ENCODE measurements around the gene MPZL2.

Gene MPZL2

DNA sequence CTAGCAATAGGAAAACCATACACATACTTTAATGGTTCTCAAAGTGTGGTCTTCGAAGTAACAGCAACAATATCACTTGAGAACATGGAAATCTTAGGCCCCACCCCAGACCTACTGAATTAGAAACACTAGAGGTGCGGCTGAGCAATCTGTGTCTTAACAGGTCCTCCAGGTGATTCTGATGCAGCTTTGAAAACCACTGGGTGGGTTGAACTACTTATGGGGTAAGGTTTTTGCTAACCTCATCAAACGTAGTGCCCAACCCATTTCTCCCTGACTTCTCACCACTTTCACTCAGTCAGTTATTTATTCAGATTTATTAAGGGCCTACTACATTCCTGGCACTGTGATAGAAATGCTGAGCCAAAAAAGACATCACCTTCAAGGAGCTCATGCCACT is 3.7 kb downstream of the MPZL2 start:
- DNase-seq, result no peak
- Histone ChIP-seq H3K36me3 (ENCODE audit: control insufficient read depth in 4 of 4, insufficient read depth in 4 of 4, low read length in 3 of 4) (no peaks in the 10 kb centered on the region), H3K4me1 (ENCODE audit: control extremely low read depth in 1 of 4, control insufficient read depth in 4 of 4, insufficient read depth in 4 of 4, low read length in 3 of 4) (peaks cover 5 to 19% (median 14%) of the 10 kb centered on the region in 4 experiments), H3K27me3 (replicated peaks in 2 of 5; ENCODE audit: control insufficient read depth in 4 of 5, insufficient read depth in 5 of 5, low read length in 4 of 5) (no peaks in the 10 kb centered on the region), H3K27ac (ENCODE audit: insufficient read depth in 1 of 2, low read depth in 1 of 2, low read length in 2 of 2, poor library complexity in 1 of 2, severe bottlenecking in 2 of 2) (no peak overlapping the region), H3K9me3 (ENCODE audit: control extremely low read depth in 1 of 5, control insufficient read depth in 4 of 5, insufficient read depth in 2 of 5, low read depth in 1 of 5, low read length in 4 of 5) (peaks cover 0 to 2% (median 0%) of the 10 kb centered on the region in 5 experiments), H3K4me3 (ENCODE audit: control insufficient read depth in 1 of 7, extremely low read depth in 1 of 7, insufficient read depth in 4 of 7, low read depth in 2 of 7, low read length in 6 of 7) (no peak overlapping the region)
- WGBS (ENCODE audit: insufficient coverage), result 100% methylated on average over 2 of the region's 3 CpGs
- CTCF ChIA-PET, result interaction anchor here (1.1 to 2.4 kb wide), 6 partner anchors 9 to 79 kb away, joined by 3 to 11 read pairs (median 3); no protein-coding TSS in a partner anchor
- POLR2A ChIA-PET, result no interaction called here

DNA sequence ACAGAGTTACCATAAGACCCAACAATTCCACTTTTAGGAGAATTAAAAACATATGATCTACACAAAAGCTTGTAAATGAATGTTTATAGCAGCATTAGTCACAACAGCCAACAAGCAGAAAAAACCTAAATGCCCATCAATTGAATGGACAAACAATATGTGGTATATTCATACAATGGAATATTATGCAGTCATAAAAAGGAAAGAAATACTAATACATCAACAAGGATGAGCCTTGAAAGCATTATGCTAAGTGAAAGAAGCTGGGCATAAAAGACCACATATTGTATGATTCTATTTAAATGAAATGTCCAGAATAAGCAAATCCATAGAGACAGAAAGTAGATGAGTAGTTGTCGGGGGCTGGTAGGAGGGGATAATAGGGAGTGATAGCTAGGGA is 5.0 kb downstream of the MPZL2 start:
- WGBS (ENCODE audit: insufficient coverage), result 100% methylated on average over 1 of the region's 1 CpG
- Histone ChIP-seq H3K4me3 (ENCODE audit: control insufficient read depth in 1 of 7, extremely low read depth in 1 of 7, insufficient read depth in 4 of 7, low read depth in 2 of 7, low read length in 6 of 7) (no peak overlapping the region), H3K36me3 (ENCODE audit: control insufficient read depth in 4 of 4, insufficient read depth in 4 of 4, low read length in 3 of 4) (peaks cover 0 to 3% (median 0%) of the 10 kb centered on the region in 4 experiments), H3K27me3 (replicated peaks in 2 of 5; ENCODE audit: control insufficient read depth in 4 of 5, insufficient read depth in 5 of 5, low read length in 4 of 5) (no peaks in the 10 kb centered on the region), H3K27ac (ENCODE audit: insufficient read depth in 1 of 2, low read depth in 1 of 2, low read length in 2 of 2, poor library complexity in 1 of 2, severe bottlenecking in 2 of 2) (no peak overlapping the region), H3K4me1 (ENCODE audit: control extremely low read depth in 1 of 4, control insufficient read depth in 4 of 4, insufficient read depth in 4 of 4, low read length in 3 of 4) (peaks cover 5 to 14% (median 12%) of the 10 kb centered on the region in 4 experiments), H3K9me3 (ENCODE audit: control extremely low read depth in 1 of 5, control insufficient read depth in 4 of 5, insufficient read depth in 2 of 5, low read depth in 1 of 5, low read length in 4 of 5) (peaks cover 0 to 2% (median 0%) of the 10 kb centered on the region in 5 experiments)
- CTCF ChIA-PET, result interaction anchor here (0.9 to 2.4 kb wide), 7 partner anchors 13 to 60 kb away, joined by 3 to 11 read pairs (median 3); no protein-coding TSS in a partner anchor
- DNase-seq, result no peak
- POLR2A ChIA-PET, result interaction anchor here (0.6 kb wide), 1 partner anchor 81 kb away, joined by 3 read pairs; no protein-coding TSS in a partner anchor

DNA sequence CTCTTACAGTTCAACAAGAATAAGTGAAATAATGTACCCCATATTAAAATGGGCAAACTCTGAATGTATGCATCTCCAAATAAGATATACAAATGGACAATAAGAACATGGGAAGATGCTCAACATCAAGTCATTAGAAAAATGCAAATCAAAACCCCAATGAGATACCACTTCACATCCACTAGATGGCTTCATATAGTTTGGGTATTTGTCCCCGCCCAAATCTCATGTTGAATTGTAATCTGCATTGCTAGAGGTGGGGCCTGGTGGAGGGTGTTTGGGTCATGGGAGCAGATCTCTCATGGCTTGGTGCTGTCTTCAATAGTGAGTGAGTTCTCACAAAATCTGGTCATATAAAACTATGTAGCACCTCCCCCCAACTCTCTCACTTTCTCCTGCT is 5.7 kb downstream of the MPZL2 start:
- no CpG with 5 or more reads among the region's 1 CpG for WGBS (ENCODE audit: insufficient coverage)
- POLR2A ChIA-PET, result no interaction called here
- peak in 1 of 3 donors; percentile 42 for DNase-seq
- Histone ChIP-seq H3K4me3 (ENCODE audit: control insufficient read depth in 1 of 7, extremely low read depth in 1 of 7, insufficient read depth in 4 of 7, low read depth in 2 of 7, low read length in 6 of 7) (no peak overlapping the region), H3K27ac (ENCODE audit: insufficient read depth in 1 of 2, low read depth in 1 of 2, low read length in 2 of 2, poor library complexity in 1 of 2, severe bottlenecking in 2 of 2) (no peak overlapping the region), H3K36me3 (ENCODE audit: control insufficient read depth in 4 of 4, insufficient read depth in 4 of 4, low read length in 3 of 4) (peaks cover 0 to 3% (median 0%) of the 10 kb centered on the region in 4 experiments), H3K9me3 (ENCODE audit: control extremely low read depth in 1 of 5, control insufficient read depth in 4 of 5, insufficient read depth in 2 of 5, low read depth in 1 of 5, low read length in 4 of 5) (peaks cover 0 to 2% (median 0%) of the 10 kb centered on the region in 5 experiments), H3K27me3 (replicated peaks in 2 of 5; ENCODE audit: control insufficient read depth in 4 of 5, insufficient read depth in 5 of 5, low read length in 4 of 5) (no peaks in the 10 kb centered on the region), H3K4me1 (ENCODE audit: control extremely low read depth in 1 of 4, control insufficient read depth in 4 of 4, insufficient read depth in 4 of 4, low read length in 3 of 4) (peaks cover 3 to 7% (median 5%) of the 10 kb centered on the region in 4 experiments)
- CTCF ChIA-PET, result interaction anchor here (1.1 kb wide), 1 partner anchor 37 kb away, joined by 3 read pairs; no protein-coding TSS in a partner anchor

DNA sequence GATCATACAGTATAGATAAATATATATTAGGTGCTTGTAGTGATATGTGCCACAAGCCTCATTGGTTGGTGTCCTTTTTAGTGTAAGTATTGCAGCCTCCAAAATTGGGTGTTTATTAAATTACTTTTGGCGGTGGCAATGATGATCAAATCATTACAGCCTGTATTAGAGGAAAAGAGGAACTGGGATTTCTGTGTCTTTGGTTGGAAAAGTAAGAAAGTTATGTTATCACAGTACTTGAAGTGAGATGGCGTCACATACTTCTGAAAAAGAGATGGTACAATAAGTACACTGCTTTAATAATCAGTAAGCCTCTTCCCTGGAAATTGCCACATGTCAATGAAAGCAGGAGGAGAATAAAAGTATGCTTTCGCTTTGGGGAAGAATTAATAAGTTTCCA is 11.4 kb downstream of the MPZL2 start:
- peaks cover 0 to 3% (median 0%) of the 10 kb centered on the region in 4 experiments for H3K36me3 ChIP-seq (ENCODE audit: control insufficient read depth in 4 of 4, insufficient read depth in 4 of 4, low read length in 3 of 4)
- no peaks in the 10 kb centered on the region for H3K9me3 ChIP-seq (ENCODE audit: control extremely low read depth in 1 of 5, control insufficient read depth in 4 of 5, insufficient read depth in 2 of 5, low read depth in 1 of 5, low read length in 4 of 5)
- ChIA-PET CTCF (interaction anchor here (1.3 to 2.6 kb wide), 4 partner anchors 11 to 54 kb away, joined by 4 to 12 read pairs (median 8); partner anchors contain the start of genes JAML and MPZL2), POLR2A (interaction anchor here (0.7 to 1.3 kb wide), 3 partner anchors 12 to 54 kb away, joined by 3 to 7 read pairs (median 3); no protein-coding TSS in a partner anchor)
- H3K4me3 ChIP-seq (ENCODE audit: control insufficient read depth in 1 of 7, extremely low read depth in 1 of 7, insufficient read depth in 4 of 7, low read depth in 2 of 7, low read length in 6 of 7), result peak overlapping the region in 5 of 7 experiments; percentile 77 to 99 (median 98)
- H3K4me1 ChIP-seq (ENCODE audit: control extremely low read depth in 1 of 4, control insufficient read depth in 4 of 4, insufficient read depth in 4 of 4, low read length in 3 of 4), result peaks cover 2 to 19% (median 10%) of the 10 kb centered on the region in 4 experiments
- H3K27me3 ChIP-seq (replicated peaks in 2 of 5; ENCODE audit: control insufficient read depth in 4 of 5, insufficient read depth in 5 of 5, low read length in 4 of 5), result no peaks in the 10 kb centered on the region
- no peak for DNase-seq
- H3K27ac ChIP-seq (ENCODE audit: insufficient read depth in 1 of 2, low read depth in 1 of 2, low read length in 2 of 2, poor library complexity in 1 of 2, severe bottlenecking in 2 of 2), result peak overlapping the region; percentile 97
- WGBS (ENCODE audit: insufficient coverage), result 100% methylated on average over 1 of the region's 3 CpGs

DNA sequence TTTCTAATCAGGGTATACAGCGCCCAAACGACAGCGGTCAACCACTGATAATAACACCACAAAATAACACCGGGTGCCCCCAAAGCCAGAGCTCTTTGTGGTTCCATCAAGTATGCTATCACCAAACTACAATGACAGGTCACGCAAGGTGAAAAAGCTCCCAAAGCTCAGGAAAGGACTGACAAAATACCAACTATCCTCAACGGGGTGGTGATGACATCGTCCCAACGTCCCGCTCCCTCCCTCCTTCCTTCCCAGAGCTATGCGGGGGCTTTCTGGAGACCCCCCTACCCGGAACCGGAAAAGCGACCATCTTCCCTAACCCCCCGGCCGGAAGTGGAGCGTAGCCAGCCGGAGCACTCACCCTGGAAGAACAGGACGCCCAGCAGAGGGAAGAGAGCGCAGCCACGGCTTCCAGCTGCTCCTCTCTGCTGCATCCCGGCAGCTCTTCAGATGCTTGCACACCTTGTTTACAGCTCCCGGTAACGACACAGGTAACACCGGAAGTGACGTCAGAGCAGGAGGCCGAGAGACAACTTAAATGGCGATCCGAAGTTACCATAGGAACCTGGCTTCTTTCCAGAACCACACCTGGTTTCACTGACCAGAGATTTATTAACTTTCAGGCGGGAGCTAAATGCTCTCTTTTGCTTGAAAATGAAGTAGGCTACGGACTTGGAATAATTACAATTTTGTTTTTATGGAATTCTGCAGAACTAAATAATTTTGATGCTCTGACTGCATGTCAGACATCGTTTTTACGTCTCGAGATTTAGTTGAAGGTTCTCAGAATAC is 12.0 kb downstream of the MPZL2 start, which contains the start of gene MPZL3:
MPZL3 (minus strand) TSS at position 508 of the 795 bp plus-strand sequence; CDS start at position 437, 71 bp downstream.
- WGBS (ENCODE audit: insufficient coverage), result 0% methylated on average over 24 of the region's 33 CpGs
- peak within 1 kb of the TSS; percentile 97 for H3K27ac ChIP-seq (ENCODE audit: insufficient read depth in 1 of 2, low read depth in 1 of 2, low read length in 2 of 2, poor library complexity in 1 of 2, severe bottlenecking in 2 of 2)
- H3K27me3 ChIP-seq (replicated peaks in 2 of 5; ENCODE audit: control insufficient read depth in 4 of 5, insufficient read depth in 5 of 5, low read length in 4 of 5), result no peaks in the 10 kb centered on the region

DNA sequence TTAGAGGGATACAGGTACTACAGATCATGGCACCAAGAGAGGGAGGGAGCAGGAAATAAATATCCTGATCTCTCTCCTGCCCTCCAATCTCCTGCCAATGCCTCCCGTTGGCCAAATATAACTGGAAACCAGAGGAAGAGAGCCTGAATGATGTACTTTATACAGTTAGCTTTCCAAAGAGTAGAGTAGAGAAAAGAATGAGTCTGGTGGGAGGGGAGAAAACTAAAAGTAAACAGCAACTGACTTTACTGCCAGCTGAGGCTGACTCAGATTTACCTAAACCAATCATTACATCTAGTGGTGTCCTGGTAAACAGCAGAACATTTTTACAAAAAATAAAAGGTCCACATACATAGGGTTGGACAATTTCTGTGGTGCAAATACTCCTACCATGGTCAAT is 17.1 kb downstream of the MPZL2 start:
- DNase-seq, result peak in 1 of 3 donors; percentile 33
- Histone ChIP-seq H3K9me3 (ENCODE audit: control extremely low read depth in 1 of 5, control insufficient read depth in 4 of 5, insufficient read depth in 2 of 5, low read depth in 1 of 5, low read length in 4 of 5) (no peaks in the 10 kb centered on the region), H3K27ac (ENCODE audit: insufficient read depth in 1 of 2, low read depth in 1 of 2, low read length in 2 of 2, poor library complexity in 1 of 2, severe bottlenecking in 2 of 2) (no peak overlapping the region), H3K36me3 (ENCODE audit: control insufficient read depth in 4 of 4, insufficient read depth in 4 of 4, low read length in 3 of 4) (no peaks in the 10 kb centered on the region), H3K27me3 (replicated peaks in 2 of 5; ENCODE audit: control insufficient read depth in 4 of 5, insufficient read depth in 5 of 5, low read length in 4 of 5) (no peaks in the 10 kb centered on the region), H3K4me3 (ENCODE audit: control insufficient read depth in 1 of 7, extremely low read depth in 1 of 7, insufficient read depth in 4 of 7, low read depth in 2 of 7, low read length in 6 of 7) (no peak overlapping the region), H3K4me1 (ENCODE audit: control extremely low read depth in 1 of 4, control insufficient read depth in 4 of 4, insufficient read depth in 4 of 4, low read length in 3 of 4) (peaks cover 11 to 27% (median 17%) of the 10 kb centered on the region in 4 experiments)
- WGBS (ENCODE audit: insufficient coverage), result no CpG with 5 or more reads among the region's 1 CpG
- ChIA-PET CTCF (interaction anchor here (0.9 to 3.3 kb wide), 4 partner anchors 10 to 49 kb away, joined by 3 to 18 read pairs (median 4); no protein-coding TSS in a partner anchor), POLR2A (no interaction called here)

More for the DNA sequence above, 12.0 kb downstream of the MPZL2 start, which contains the start of gene MPZL3:
- peak; percentile 86 to 92 (median 91) for DNase-seq
- H3K4me1 ChIP-seq (ENCODE audit: control extremely low read depth in 1 of 4, control insufficient read depth in 4 of 4, insufficient read depth in 4 of 4, low read length in 3 of 4), result peaks cover 2 to 19% (median 11%) of the 10 kb centered on the region in 4 experiments
- CTCF ChIA-PET, result interaction anchor here (0.7 to 2.6 kb wide), 10 partner anchors 8 to 53 kb away, joined by 3 to 12 read pairs (median 4); partner anchors contain the start of genes JAML and MPZL2
- H3K36me3 ChIP-seq (ENCODE audit: control insufficient read depth in 4 of 4, insufficient read depth in 4 of 4, low read length in 3 of 4), result peaks cover 0 to 3% (median 0%) of the 10 kb centered on the region in 4 experiments
- POLR2A ChIA-PET, result interaction anchor here (0.6 to 1.3 kb wide), 6 partner anchors 11 to 361 kb away, joined by 3 to 7 read pairs (median 3); no protein-coding TSS in a partner anchor
- H3K4me3 ChIP-seq (ENCODE audit: control insufficient read depth in 1 of 7, extremely low read depth in 1 of 7, insufficient read depth in 4 of 7, low read depth in 2 of 7, low read length in 6 of 7), result peak within 1 kb of the TSS; percentile 66 to 99 (median 96)
- H3K9me3 ChIP-seq (ENCODE audit: control extremely low read depth in 1 of 5, control insufficient read depth in 4 of 5, insufficient read depth in 2 of 5, low read depth in 1 of 5, low read length in 4 of 5), result no peaks in the 10 kb centered on the region

Measured in common myeloid progenitor, CD34-positive (primary cell).